Adrenal gland (tissue), 5 donors: ENCODE data around the gene SRCIN1.

ENCODE experiments used
- POLR2A ChIP-seq, 2 donors: fragments of 450-650 bp; IDR thresholded peaks; one replicate each; pipeline ENCODE4 v1.6.1; 2017; ENCODE audit warnings: antibody characterized with exemption in 2 of 2, mild to moderate bottlenecking in 2 of 2, moderate library complexity in 1 of 2
- TF ChIP-seq, protein P1 (sequence below), 6 experiments: fragments of 450-650 bp in 4 of 6; fragments of 200-600 bp in 2 of 6; sonication (generic) in 1 of 6; IDR thresholded peaks; 1 replicate in 5 of 6; 2 replicates in 1 of 6; pipeline versions ENCODE4 v1.5.1 to v1.8.0; 2016 to 2021; ENCODE audit warnings: antibody characterized with exemption in 6 of 6, mild to moderate bottlenecking in 2 of 6, moderate library complexity in 1 of 6
- donor health status: DM: no; HTN: no; CAD: no.

DNA sequence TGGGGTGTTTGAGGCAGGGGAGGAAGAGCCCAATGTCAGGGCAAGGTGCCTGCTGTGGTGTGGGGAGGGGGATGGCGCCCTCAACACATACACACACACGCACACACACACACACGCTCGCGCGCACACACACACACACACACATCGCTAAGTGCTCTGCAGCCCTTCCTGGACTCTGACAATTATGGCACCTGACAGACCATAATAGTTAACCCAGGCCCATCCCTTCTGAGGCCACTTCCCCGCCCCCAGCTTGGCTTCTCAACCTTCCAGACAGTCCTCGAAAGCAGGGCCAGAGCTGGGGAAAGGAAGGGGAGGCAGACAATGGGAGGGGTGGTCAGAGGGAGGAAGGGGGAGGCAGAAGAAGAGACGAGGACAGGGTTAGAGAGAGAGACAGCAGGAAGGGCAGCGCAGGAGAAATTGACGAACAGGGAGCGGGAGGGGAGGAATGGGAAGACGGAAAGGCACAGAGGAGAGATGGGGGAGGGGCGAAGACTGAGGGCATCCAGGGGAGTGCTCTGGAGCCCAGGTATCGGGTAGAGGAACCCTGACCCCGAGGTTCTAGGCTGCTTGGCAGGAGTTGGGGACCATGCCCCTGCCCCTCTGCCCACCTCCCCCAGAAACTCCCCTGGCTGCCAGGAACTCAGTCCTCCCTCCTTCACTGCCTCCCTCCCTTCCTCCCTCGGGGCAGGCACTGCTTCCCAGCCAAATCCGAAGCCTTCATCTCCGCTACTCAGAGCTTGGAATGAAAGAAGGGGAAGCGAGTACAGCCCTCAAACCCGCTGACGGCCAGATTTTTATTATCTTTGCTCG is 4.0 kb downstream of the SRCIN1 start:
- TF ChIP-seq, protein P1, sequence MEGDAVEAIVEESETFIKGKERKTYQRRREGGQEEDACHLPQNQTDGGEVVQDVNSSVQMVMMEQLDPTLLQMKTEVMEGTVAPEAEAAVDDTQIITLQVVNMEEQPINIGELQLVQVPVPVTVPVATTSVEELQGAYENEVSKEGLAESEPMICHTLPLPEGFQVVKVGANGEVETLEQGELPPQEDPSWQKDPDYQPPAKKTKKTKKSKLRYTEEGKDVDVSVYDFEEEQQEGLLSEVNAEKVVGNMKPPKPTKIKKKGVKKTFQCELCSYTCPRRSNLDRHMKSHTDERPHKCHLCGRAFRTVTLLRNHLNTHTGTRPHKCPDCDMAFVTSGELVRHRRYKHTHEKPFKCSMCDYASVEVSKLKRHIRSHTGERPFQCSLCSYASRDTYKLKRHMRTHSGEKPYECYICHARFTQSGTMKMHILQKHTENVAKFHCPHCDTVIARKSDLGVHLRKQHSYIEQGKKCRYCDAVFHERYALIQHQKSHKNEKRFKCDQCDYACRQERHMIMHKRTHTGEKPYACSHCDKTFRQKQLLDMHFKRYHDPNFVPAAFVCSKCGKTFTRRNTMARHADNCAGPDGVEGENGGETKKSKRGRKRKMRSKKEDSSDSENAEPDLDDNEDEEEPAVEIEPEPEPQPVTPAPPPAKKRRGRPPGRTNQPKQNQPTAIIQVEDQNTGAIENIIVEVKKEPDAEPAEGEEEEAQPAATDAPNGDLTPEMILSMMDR (IDR thresholded peaks at IDR 0.05), result no peak
- no peak for TF ChIP-seq POLR2A (IDR thresholded peaks at IDR 0.05)
